ENCODE results near the gene PTK7.
"Not testable (repeated sequence)": the region's sequence is repeated elsewhere in the genome, so short reads cannot be mapped to it uniquely, and the experiment has no call there.

The PTK7 gene

GRCh38 chr6:43105538-43106222 lies 29.6 kb downstream of the PTK7 start:
- H3K4me1 ChIP-seq: no peaks in the 10 kb centered on the region
- H3K79me2 ChIP-seq: peaks cover 9% of the 10 kb centered on the region
- H3K9me3 ChIP-seq (ENCODE audit: control insufficient read depth, low read length): no peaks in the 10 kb centered on the region
- H3K9ac ChIP-seq: no peak overlapping the region
- no peak for TF ChIP-seq CTCF (IDR thresholded peaks at IDR 0.05)
- H3K36me3 ChIP-seq (ENCODE audit: control insufficient read depth, insufficient read depth, low read length): no peaks in the 10 kb centered on the region
- H3K4me3 ChIP-seq (ENCODE audit: low read depth, low read length): no peak overlapping the region
- H3K27me3 ChIP-seq (ENCODE audit: control insufficient read depth, insufficient read depth, low read length): no peaks in the 10 kb centered on the region
- H3K4me2 ChIP-seq (ENCODE audit: low read length): no peak overlapping the region
- H3K27ac ChIP-seq: no peak overlapping the region
- H2AFZ ChIP-seq: no peak overlapping the region

- H3K27me3 ChIP-seq (ENCODE audit: control insufficient read depth, insufficient read depth, low read length): no peaks in the 10 kb centered on the region
- no peak overlapping the region for H3K9ac ChIP-seq
- H3K79me2 ChIP-seq: peaks cover 7% of the 10 kb centered on the region
- no peaks in the 10 kb centered on the region for H3K9me3 ChIP-seq (ENCODE audit: control insufficient read depth, low read length)
- H3K4me1 ChIP-seq: no peaks in the 10 kb centered on the region
- no peak for TF ChIP-seq CTCF (IDR thresholded peaks at IDR 0.05)
- H3K36me3 ChIP-seq (ENCODE audit: control insufficient read depth, insufficient read depth, low read length): no peaks in the 10 kb centered on the region
- H3K27ac ChIP-seq: no peak overlapping the region
- H2AFZ ChIP-seq: no peak overlapping the region
- no peak overlapping the region for H3K4me2 ChIP-seq (ENCODE audit: low read length)
- no peak overlapping the region for H3K4me3 ChIP-seq (ENCODE audit: low read depth, low read length)
Measured at GRCh38 chr6:43107344-43108062, 31.4 kb downstream of the PTK7 start.

- H3K27ac ChIP-seq: no peak overlapping the region
- no peaks in the 10 kb centered on the region for H3K36me3 ChIP-seq (ENCODE audit: control insufficient read depth, insufficient read depth, low read length)
- no peaks in the 10 kb centered on the region for H3K4me1 ChIP-seq
- H3K27me3 ChIP-seq (ENCODE audit: control insufficient read depth, insufficient read depth, low read length): no peaks in the 10 kb centered on the region
- peaks cover 31% of the 10 kb centered on the region for H3K79me2 ChIP-seq
- H3K4me3 ChIP-seq (ENCODE audit: low read depth, low read length): no peak overlapping the region
- no peak overlapping the region for H3K9ac ChIP-seq
- no peak overlapping the region for H3K4me2 ChIP-seq (ENCODE audit: low read length)
- no peak overlapping the region for H2AFZ ChIP-seq
- no peaks in the 10 kb centered on the region for H3K9me3 ChIP-seq (ENCODE audit: control insufficient read depth, low read length)
- TF ChIP-seq CTCF (IDR thresholded peaks at IDR 0.05): no peak
Measured at GRCh38 chr6:43113431-43114260, 37.5 kb downstream of the PTK7 start.

- Histone ChIP-seq H3K79me2 (peaks cover 35% of the 10 kb centered on the region), H3K4me1 (no peaks in the 10 kb centered on the region), H3K27ac (no peak overlapping the region), H3K9ac (no peak overlapping the region), H3K9me3 (ENCODE audit: control insufficient read depth, low read length) (no peaks in the 10 kb centered on the region), H3K36me3 (ENCODE audit: control insufficient read depth, insufficient read depth, low read length) (no peaks in the 10 kb centered on the region), H3K4me2 (ENCODE audit: low read length) (no peak overlapping the region), H2AFZ (no peak overlapping the region), H3K4me3 (ENCODE audit: low read depth, low read length) (no peak overlapping the region), H3K27me3 (ENCODE audit: control insufficient read depth, insufficient read depth, low read length) (no peaks in the 10 kb centered on the region)
- TF ChIP-seq CTCF (IDR thresholded peaks at IDR 0.05): no peak
Measured at GRCh38 chr6:43115365-43115764, 39.3 kb downstream of the PTK7 start.

- not testable (repeated sequence) for H3K36me3 ChIP-seq (ENCODE audit: control insufficient read depth, insufficient read depth, low read length); H3K27ac ChIP-seq; H3K4me2 ChIP-seq (ENCODE audit: low read length); H3K4me3 ChIP-seq (ENCODE audit: low read depth, low read length); H3K4me1 ChIP-seq; H3K27me3 ChIP-seq (ENCODE audit: control insufficient read depth, insufficient read depth, low read length); H2AFZ ChIP-seq; H3K9me3 ChIP-seq (ENCODE audit: control insufficient read depth, low read length); H3K9ac ChIP-seq
- H3K79me2 ChIP-seq: peaks cover 37% of the 10 kb centered on the region
Measured at GRCh38 chr6:43117466-43117865, 41.4 kb downstream of the PTK7 start.

All from parathyroid adenoma (tissue), 2 donors.